Epithelial cell of esophagus (primary cell): Measurements from ENCODE around the gene PIGW.

Experiments
- DNase-seq: peaks from one replicate; pipeline ENCODE4 v3.0.0; 2010; ENCODE audit warnings: low read depth
- H3K4me3 ChIP-seq: 2 replicates; pipeline ENCODE4 v1.5.1; 2011; ENCODE audit warnings: mild to moderate bottlenecking, low read length, control low read depth
- CTCF ChIP-seq: IDR thresholded peaks from 2 replicates; pipeline ENCODE4 v1.5.1; 2011; ENCODE audit warnings: low read depth, mild to moderate bottlenecking, low read length, control low read depth, inconsistent platforms; ENCODE audit not compliant: insufficient read depth; ENCODE audit errors: missing control alignments

PIGW gene

GRCh38 chr17:36533935-36534839 is 600 bp upstream of the PIGW start:
- H3K4me3 ChIP-seq = peak overlapping the region; percentile 88
- DNase-seq = peak; percentile 98
- TF ChIP-seq CTCF = peak; percentile 40

GRCh38 chr17:36535669-36536081 is 888 bp downstream of the PIGW start:
- no peak for DNase-seq

GRCh38 chr17:36540696-36541095 is 5.9 kb downstream of the PIGW start:
- H3K4me3 ChIP-seq = no peak overlapping the region
- DNase-seq = no peak
- TF ChIP-seq CTCF = no peak

More at GRCh38 chr17:36535669-36536081, 888 bp downstream of the PIGW start:
- H3K4me3 ChIP-seq = peak overlapping the region; percentile 88
- no peak for TF ChIP-seq CTCF

GRCh38 chr17:36542755-36543154 is 8.0 kb downstream of the PIGW start:
- no peak overlapping the region for H3K4me3 ChIP-seq
- DNase-seq = no peak
- TF ChIP-seq CTCF = no peak

- H3K4me3 ChIP-seq = peak overlapping the region; percentile 95
- DNase-seq = peak; percentile 45
- peak; percentile 15 for TF ChIP-seq CTCF
Measured at GRCh38 chr17:36544044-36544306, 9.2 kb downstream of the PIGW start.

- peak; percentile 98 for DNase-seq
- peak within 1 kb of the TSS; percentile 95 for H3K4me3 ChIP-seq
- no peak for TF ChIP-seq CTCF
Measured at GRCh38 chr17:36544307-36545076, 9.7 kb downstream of the PIGW start, which contains the start of gene GGNBP2. GGNBP2 (plus strand) TSS chr17:36544919; CDS start chr17:36545725, 806 bp downstream.
